ENCODE data around the gene RTKN2.

- no peak for TF ChIP-seq CTCF (IDR thresholded peaks at IDR 0.05; ENCODE audit: poor library complexity)
- TF ChIP-seq EZH2phosphoT487 (IDR thresholded peaks at IDR 0.05; ENCODE audit: low read depth, severe bottlenecking, unreplicated experiment) = no peak
Measured at GRCh38 chr10:62159351-62159750, 109.3 kb downstream of the RTKN2 start.

Measured in hepatocyte (in vitro differentiated cells).